SJSA1 (cell line): ENCODE measurements around the gene TMEM128. TPM values are rescaled to one million over a fixed set of nuclear protein-coding genes. Genes with fewer than 3 reads are reported as not detected.
"Not testable (repeated sequence)": the region's sequence is repeated elsewhere in the genome, so short reads cannot be mapped to it uniquely, and the experiment has no call there.

Experiments
- DNase-seq, 2 experiments: peaks; one replicate each; pipeline ENCODE4 v3.0.0-alpha.2; 2015 to 2020; ENCODE audit warnings: low spot score in 2 of 2, low read depth in 1 of 2
- H3K27ac ChIP-seq: fragments of 250-450 bp; sonication (Bioruptor Pico); 2 replicates; pipeline ENCODE4 v1.5.1; 2020; ENCODE audit warnings: mild to moderate bottlenecking, moderate library complexity
- H3K27me3 ChIP-seq: fragments of 250-450 bp; sonication (Bioruptor Pico); replicated peaks from 2 replicates; pipeline ENCODE4 v1.5.1; 2020; ENCODE audit warnings: mild to moderate bottlenecking, moderate library complexity
- H3K36me3 ChIP-seq: fragments of 250-450 bp; sonication (Bioruptor Pico); 2 replicates; pipeline ENCODE4 v1.5.1; 2020; ENCODE audit warnings: mild to moderate bottlenecking
- H3K4me1 ChIP-seq: fragments of 250-450 bp; sonication (Bioruptor Pico); replicated peaks from 2 replicates; pipeline ENCODE4 v1.6.1; 2021; ENCODE audit warnings: mild to moderate bottlenecking
- H3K4me3 ChIP-seq: fragments of 250-450 bp; sonication (Bioruptor Pico); 2 replicates; pipeline ENCODE4 v1.5.1; 2020; ENCODE audit warnings: mild to moderate bottlenecking
- H3K9me3 ChIP-seq: fragments of 250-450 bp; sonication (Bioruptor Pico); replicated peaks from 2 replicates; pipeline ENCODE4 v1.5.1; 2020; ENCODE audit warnings: mild to moderate bottlenecking
- total RNA-seq: library from RNA; depleted of rRNA; stranded (reverse); fragments of >200 nt; shearing (Covaris generic); gene quantifications from 2 replicates; pipeline ENCODE4 v1.2.3, GENCODE V29; 2014; rRNA removed

Gene TMEM128
- total RNA-seq, 1 experiment from 2014 or later, result 60.2 TPM

GRCh38 chr4:4203688-4204400 lies 44.2 kb downstream of the TMEM128 start:
- Histone ChIP-seq H3K27ac (no peak overlapping the region), H3K4me3 (no peak overlapping the region), H3K36me3 (no peaks in the 10 kb centered on the region), H3K4me1 (no peaks in the 10 kb centered on the region), H3K27me3 (peaks cover 24% of the 10 kb centered on the region), H3K9me3 (no peaks in the 10 kb centered on the region)
- no peak for DNase-seq

DNA sequence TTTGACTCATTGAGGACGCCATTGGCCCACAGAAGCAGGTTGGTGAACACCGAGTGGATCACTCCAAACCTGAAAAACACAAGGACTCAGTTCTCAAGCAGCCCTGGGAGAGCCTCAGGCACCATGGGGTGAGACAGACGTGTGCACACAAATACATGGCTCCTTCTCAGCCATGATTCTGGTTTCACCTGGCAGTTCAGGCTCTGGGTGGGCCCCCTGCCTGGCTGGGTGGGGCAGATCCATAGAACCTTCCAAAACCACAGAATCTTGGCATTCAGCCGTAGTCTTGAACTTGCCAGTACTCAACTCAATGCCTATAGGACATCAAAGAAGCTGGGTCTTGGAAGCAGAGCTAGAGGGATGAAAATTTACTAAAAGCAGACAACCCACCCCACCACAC lies 45.5 kb downstream of the TMEM128 start:
- Histone ChIP-seq H3K4me1 (no peaks in the 10 kb centered on the region), H3K4me3 (no peak overlapping the region), H3K36me3 (no peaks in the 10 kb centered on the region), H3K27ac (no peak overlapping the region), H3K9me3 (no peaks in the 10 kb centered on the region), H3K27me3 (peaks cover 17% of the 10 kb centered on the region; the same call in 1 of the 2 replicates)
- no peak for DNase-seq

DNA sequence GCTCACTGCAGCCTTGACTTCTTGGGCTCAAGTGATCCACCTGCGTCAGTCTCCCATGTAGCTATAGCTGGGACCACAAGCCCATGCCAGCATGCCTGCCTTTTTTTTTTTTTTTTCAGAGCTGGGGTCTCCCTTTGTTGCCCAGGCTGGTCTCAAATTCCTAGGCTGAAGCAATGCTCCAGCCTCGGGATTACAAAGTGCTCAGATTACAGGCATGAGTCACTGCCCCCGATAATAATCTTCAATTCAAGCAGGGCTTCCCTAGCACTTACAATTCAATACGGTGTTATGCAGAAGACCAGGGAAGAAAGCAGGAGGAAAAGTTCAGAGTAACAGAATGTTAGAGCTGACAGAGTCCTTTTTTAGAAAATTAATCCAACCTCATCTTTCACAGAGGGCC lies 47.4 kb downstream of the TMEM128 start:
- Histone ChIP-seq H3K4me3 (no peak overlapping the region), H3K4me1 (no peaks in the 10 kb centered on the region), H3K36me3 (no peaks in the 10 kb centered on the region), H3K9me3 (no peaks in the 10 kb centered on the region), H3K27ac (no peak overlapping the region), H3K27me3 (peaks cover 6% of the 10 kb centered on the region; the same call in 1 of the 2 replicates)
- DNase-seq, result no peak

DNA sequence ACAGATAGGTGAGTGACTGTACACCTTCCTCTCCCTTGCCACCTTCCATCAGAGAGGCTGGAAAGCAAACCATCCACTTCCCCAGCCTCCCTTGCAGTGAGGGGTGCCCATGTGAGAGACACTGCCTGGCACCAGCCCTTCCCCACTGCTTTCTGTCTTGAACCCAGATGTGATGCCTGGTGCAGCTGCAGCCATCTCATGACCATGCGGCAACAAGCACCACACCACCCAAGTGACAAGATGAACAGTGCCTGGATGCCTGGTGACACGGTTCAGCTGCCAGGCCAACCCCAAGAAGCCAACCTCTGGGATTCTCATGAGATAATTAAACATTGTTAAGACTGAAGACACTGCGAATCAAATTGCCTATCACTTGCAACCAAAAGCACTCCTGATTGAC lies 52.7 kb downstream of the TMEM128 start:
- H3K36me3 ChIP-seq, result no peaks in the 10 kb centered on the region
- no peaks in the 10 kb centered on the region for H3K9me3 ChIP-seq
- no peak for DNase-seq
- H3K4me1 ChIP-seq, result no peaks in the 10 kb centered on the region
- no peak overlapping the region for H3K4me3 ChIP-seq
- H3K27ac ChIP-seq, result no peak overlapping the region
- H3K27me3 ChIP-seq, result no peaks in the 10 kb centered on the region

DNA sequence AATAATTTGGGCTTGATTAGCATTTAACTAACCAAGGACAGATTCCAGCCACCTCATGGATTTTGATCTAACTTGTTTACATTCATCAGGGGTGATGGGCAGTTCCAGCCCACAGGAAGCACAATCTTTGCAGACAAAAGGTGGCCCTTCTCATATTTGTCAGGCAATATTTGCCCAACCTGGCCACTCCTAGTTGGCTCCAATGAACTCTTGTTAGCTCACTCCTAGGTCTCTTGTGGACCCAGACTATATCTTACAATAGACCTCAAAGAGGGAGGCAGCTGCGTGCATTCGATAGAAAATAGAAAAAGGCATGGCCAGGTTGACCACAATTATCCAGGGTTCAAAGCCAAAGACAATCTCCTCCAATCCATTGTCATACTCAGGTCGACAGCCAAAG lies 59.5 kb downstream of the TMEM128 start:
- not testable (repeated sequence) for H3K36me3 ChIP-seq, H3K27me3 ChIP-seq, H3K27ac ChIP-seq, H3K4me3 ChIP-seq, H3K4me1 ChIP-seq, DNase-seq, H3K9me3 ChIP-seq

Other genes starting within 250 kb of the TMEM128 start
- not detected in 2 replicates for gene OTOP1, start 21.3 kb downstream of the TMEM128 start, total RNA-seq
- gene LYAR, start 41.9 kb upstream of the TMEM128 start, total RNA-seq, result 47.1 and 56.2 TPM in 2 replicates
- gene ZBTB49, start 42.0 kb upstream of the TMEM128 start, total RNA-seq, result 4.7 and 16.8 TPM in 2 replicates
- not detected in 2 replicates for gene NSG1, start 138.9 kb upstream of the TMEM128 start, total RNA-seq